SK-N-SH (cell line): Measurements from ENCODE around the gene TRMT10B. TPM values are rescaled to one million over a fixed set of nuclear protein-coding genes. Genes with fewer than 3 reads are reported as not detected.

Experiments
- CTCF ChIA-PET: fragments of 300-600, 350-600 bp; formaldehyde crosslinking; extraction: SDS; loops from one replicate; lab custom pipeline; 2021; lab: Yijun Ruan, JAX
- POLR2A ChIA-PET: fragments of 350-600 bp; sonication (Branson Sonifier 250); formaldehyde crosslinking; extraction: SDS; loops from one replicate; lab custom pipeline; 2020; ENCODE audit warnings: antibody characterized with exemption, inconsistent platforms; lab: Yijun Ruan, JAX
- DNase-seq: peaks from one replicate; pipeline ENCODE4 v3.0.0; 2012
- H2AFZ ChIP-seq: fragments of 200-600 bp; sonication (generic); 2 replicates; pipeline ENCODE4 v1.8.1; 2016; ENCODE audit warnings: antibody characterized with exemption, mild to moderate bottlenecking, low read depth
- H3F3A ChIP-seq: fragments of 200-600 bp; sonication (generic); replicated peaks from 2 replicates; pipeline ENCODE3; 2016; ENCODE audit warnings: antibody characterized with exemption, mild to moderate bottlenecking; ENCODE audit not compliant: insufficient read depth
- H3K27ac ChIP-seq, 2 experiments: fragments of 200-500 bp in 1 of 2; fragments of 200-600 bp in 1 of 2; sonication (Bioruptor generic) in 1 of 2; sonication (generic), shearing (Covaris generic) in 1 of 2; 2 replicates each; pipeline versions ENCODE4 v1.5.1 to v1.6.1; 2014 to 2016; ENCODE audit warnings: low read depth in 2 of 2, inconsistent platforms in 1 of 2, low read length in 1 of 2, mild to moderate bottlenecking in 1 of 2, mixed read lengths in 1 of 2
- H3K27me3 ChIP-seq: fragments of 200-600 bp; sonication (generic), shearing (Covaris generic); 2 replicates; pipeline ENCODE4 v1.6.1; 2016; ENCODE audit warnings: mixed run types; ENCODE audit not compliant: insufficient read depth
- H3K36me3 ChIP-seq, 2 experiments: fragments of 200-500 bp in 1 of 2; fragments of 200-600 bp in 1 of 2; sonication (Bioruptor generic) in 1 of 2; sonication (generic) in 1 of 2; replicated peaks in 1 of 2; 2 replicates each; pipeline versions ENCODE3 to v1.5.1; 2014 to 2016; ENCODE audit warnings: low read length in 1 of 2, mild to moderate bottlenecking in 1 of 2; ENCODE audit not compliant: insufficient read depth in 2 of 2, control insufficient read depth in 1 of 2
- H3K4me1 ChIP-seq, 2 experiments: fragments of 200-500 bp in 1 of 2; fragments of 200-600 bp in 1 of 2; sonication (Bioruptor generic) in 1 of 2; sonication (generic), shearing (Covaris generic) in 1 of 2; 2 replicates each; pipeline versions ENCODE4 v1.5.1 to v1.6.1; 2014 to 2016; ENCODE audit warnings: low read depth in 1 of 2, low read length in 1 of 2, mixed run types in 1 of 2; ENCODE audit not compliant: insufficient read depth in 2 of 2, control insufficient read depth in 1 of 2
- H3K4me2 ChIP-seq: fragments of 200-600 bp; sonication (generic), shearing (Covaris generic); 2 replicates; pipeline ENCODE4 v1.6.1; 2017; ENCODE audit warnings: mixed run types
- H3K4me3 ChIP-seq, 2 experiments: fragments of 200-500 bp in 1 of 2; fragments of 200-600 bp in 1 of 2; sonication (Bioruptor generic) in 1 of 2; sonication (generic), shearing (Covaris generic) in 1 of 2; 2 replicates each; pipeline versions ENCODE4 v1.5.1 to v1.8.1; 2014 to 2016; ENCODE audit warnings: low read depth in 2 of 2, inconsistent platforms in 1 of 2, low read length in 1 of 2, mild to moderate bottlenecking in 1 of 2, mixed read lengths in 1 of 2, moderate library complexity in 1 of 2
- H3K79me2 ChIP-seq: fragments of 200-600 bp; sonication (generic); 2 replicates; pipeline ENCODE4 v1.8.1; 2017; ENCODE audit warnings: mild to moderate bottlenecking; ENCODE audit not compliant: insufficient read depth
- H3K9ac ChIP-seq: fragments of 200-600 bp; sonication (generic); 2 replicates; pipeline ENCODE4 v1.6.1; 2017; ENCODE audit warnings: mixed run types
- H3K9me2 ChIP-seq: fragments of 200-600 bp; sonication (generic); 2 replicates; pipeline ENCODE4 v1.6.1; 2017; ENCODE audit warnings: mixed run types
- H3K9me3 ChIP-seq: fragments of 200-600 bp; sonication (generic); 2 replicates; pipeline ENCODE4 v1.6.1; 2017; ENCODE audit warnings: mixed run types, mild to moderate bottlenecking, moderate library complexity
- H4K20me1 ChIP-seq: fragments of 200-600 bp; sonication (generic); 2 replicates; pipeline ENCODE4 v1.6.1; 2017; ENCODE audit warnings: mild to moderate bottlenecking, mixed run types; ENCODE audit not compliant: insufficient read depth
- CHD2 ChIP-seq: fragments of 150-350 bp; IDR thresholded peaks from 2 replicates; pipeline ENCODE4 v1.6.1; 2018; ENCODE audit warnings: low read length; ENCODE audit not compliant: partially characterized antibody
- CTCF ChIP-seq: fragments of 200-600 bp; sonication (generic); IDR thresholded peaks from 2 replicates; pipeline ENCODE4 v1.6.1; 2017; ENCODE audit warnings: antibody characterized with exemption, mild to moderate bottlenecking, moderate library complexity
- ELF1 ChIP-seq: IDR thresholded peaks from 2 replicates; pipeline ENCODE4 v1.4.0; 2012
- FOXJ3 ChIP-seq: sonication (generic); formaldehyde crosslinking; IDR thresholded peaks from 2 replicates; pipeline ENCODE4 v1.5.1; 2020; ENCODE audit warnings: mild to moderate bottlenecking, missing genetic modification reagents
- FOXM1 ChIP-seq: IDR thresholded peaks from 2 replicates; pipeline ENCODE4 v1.4.0; 2012; ENCODE audit warnings: low read depth, mild to moderate bottlenecking
- IRF3 ChIP-seq: fragments of 150-350 bp; IDR thresholded peaks from 2 replicates; pipeline ENCODE4 v1.6.1; 2016; ENCODE audit warnings: mild to moderate bottlenecking, low read depth, low read length
- JUND ChIP-seq: IDR thresholded peaks from 2 replicates; pipeline ENCODE4 v1.4.0; 2012
- MEF2A ChIP-seq: IDR thresholded peaks from 2 replicates; pipeline ENCODE4 v1.4.0; 2012; ENCODE audit warnings: low read depth, borderline replicate concordance
- MXI1 ChIP-seq: IDR thresholded peaks from 2 replicates; pipeline ENCODE4 v1.6.1; 2012; ENCODE audit warnings: mild to moderate bottlenecking, low read depth, low read length, improper control_type of control experiment
- NFIC ChIP-seq: IDR thresholded peaks from 2 replicates; pipeline ENCODE4 v1.4.0; 2012; ENCODE audit warnings: borderline replicate concordance
- PBX3 ChIP-seq: IDR thresholded peaks from 2 replicates; pipeline ENCODE4; 2012
- REST ChIP-seq: IDR thresholded peaks from 2 replicates; pipeline ENCODE4 v1.6.1; 2012; ENCODE audit warnings: mild to moderate bottlenecking, low read depth, low read length, moderate library complexity
- TCF12 ChIP-seq: IDR thresholded peaks from 2 replicates; pipeline ENCODE4 v1.4.0; 2012
- TEAD4 ChIP-seq: IDR thresholded peaks from 2 replicates; pipeline ENCODE4 v1.4.0; 2012; ENCODE audit warnings: mild to moderate bottlenecking, borderline replicate concordance; ENCODE audit not compliant: insufficient read depth
- USF1 ChIP-seq: IDR thresholded peaks from 2 replicates; pipeline ENCODE4 v1.4.0; 2012; ENCODE audit warnings: low read depth, borderline replicate concordance
- USF2 ChIP-seq: fragments of 150-350 bp; IDR thresholded peaks from 2 replicates; pipeline ENCODE4 v1.6.1; 2017; ENCODE audit warnings: antibody characterized with exemption, low read length, low read depth, borderline replicate concordance
- ZBTB33 ChIP-seq: IDR thresholded peaks from 2 replicates; pipeline ENCODE4 v1.4.0; 2012; ENCODE audit warnings: low read depth, borderline replicate concordance
- WGBS: methylation state at CpG from one replicate; pipeline ENCODE4 v1.1.6; 2017; ENCODE audit warnings: low lambda C conversion rate; 5-methylcytosine and 5-hydroxymethylcytosine counted together
- polyA plus RNA-seq, 3 experiments: library from polyadenylated mRNA; depleted of rRNA; stranded (reverse); fragments of >200 nt; gene quantifications; 2 replicates each; pipeline ENCODE4 v1.2.3, GENCODE V29; 2012

TRMT10B gene
- polyA plus RNA-seq, 1 of the 3 experiments (the other 2 are of a cell fraction) = 7.3 TPM

GRCh38 chr9:37715991-37716505 lies 37.6 kb upstream of the TRMT10B start:
- H3K4me3 ChIP-seq = no peak overlapping the region
- H3K4me2 ChIP-seq = no peak overlapping the region
- TF ChIP-seq NFIC (no peak), ELF1 (no peak), PBX3 (no peak), REST (no peak), MEF2A (no peak), FOXM1 (no peak), IRF3 (no peak), CHD2 (no peak), TEAD4 (no peak), FOXJ3 (CRISPR knock-in tag) (no peak), CTCF (no peak), ZBTB33 (no peak), USF1 (no peak), USF2 (no peak), MXI1 (no peak), TCF12 (no peak), JUND (no peak)
- no peaks in the 10 kb centered on the region; the same call in 1 of the 2 replicates for H3K27me3 ChIP-seq
- 69% methylated on average over 5 of the region's 5 CpGs for WGBS
- POLR2A ChIA-PET = interaction anchor here (1.0 kb wide), 1 partner anchor 124 kb away, joined by 3 read pairs; no protein-coding TSS in a partner anchor
- no peaks in the 10 kb centered on the region for H3K36me3 ChIP-seq
- no peak overlapping the region for H3K9ac ChIP-seq
- no peaks in the 10 kb centered on the region for H3K79me2 ChIP-seq
- H3K9me2 ChIP-seq = no peaks in the 10 kb centered on the region
- CTCF ChIA-PET = interaction anchor here (1.1 to 1.2 kb wide), 3 partner anchors 9 to 14 kb away, joined by 3 to 4 read pairs (median 4); no protein-coding TSS in a partner anchor
- no peaks in the 10 kb centered on the region for H3K9me3 ChIP-seq
- no peak overlapping the region for H3K27ac ChIP-seq
- DNase-seq = no peak
- H2AFZ ChIP-seq = no peak overlapping the region
- H3F3A ChIP-seq = no peaks in the 10 kb centered on the region
- peaks cover 0 to 3% of the 10 kb centered on the region in 2 experiments; a peak in 1 of 4 replicates for H3K4me1 ChIP-seq
- no peaks in the 10 kb centered on the region for H4K20me1 ChIP-seq
